ENCODE measurements around the gene PARD6A.

PARD6A gene

DNA sequence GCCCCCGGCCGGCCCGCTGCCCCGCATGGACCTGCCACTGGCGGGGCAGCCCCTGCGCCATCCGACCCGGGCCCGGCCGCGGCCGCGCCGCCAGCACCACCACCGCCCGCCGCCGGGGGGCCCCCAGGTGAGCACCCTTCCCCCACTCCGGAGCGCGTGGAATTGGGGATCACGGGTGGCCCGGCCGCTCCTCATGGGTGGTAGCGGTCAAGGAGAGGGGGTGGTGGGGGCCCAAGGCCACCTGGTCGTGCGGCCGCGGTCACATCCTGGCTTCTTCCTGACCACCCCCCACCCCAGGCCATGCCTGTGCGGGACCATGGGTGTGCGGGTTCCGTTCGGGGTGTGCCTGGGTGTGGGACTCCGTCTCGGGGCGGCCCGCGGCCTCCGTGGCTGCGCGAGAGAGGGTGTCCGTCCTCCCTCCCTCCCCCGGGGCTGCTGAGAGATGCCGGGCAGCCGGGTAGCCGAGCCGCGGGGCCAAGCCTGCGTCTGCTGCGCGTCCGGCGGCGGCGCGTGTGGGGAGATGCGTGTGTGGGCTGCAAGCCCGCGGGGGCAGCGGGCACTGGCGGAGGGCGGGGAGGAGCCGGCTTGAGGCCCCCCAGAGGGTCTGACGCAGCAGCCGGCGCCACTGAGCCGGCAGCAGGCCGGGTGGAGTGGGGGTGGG is 7.5 kb upstream of the PARD6A start:
- DNase-seq = peak; percentile 50

DNA sequence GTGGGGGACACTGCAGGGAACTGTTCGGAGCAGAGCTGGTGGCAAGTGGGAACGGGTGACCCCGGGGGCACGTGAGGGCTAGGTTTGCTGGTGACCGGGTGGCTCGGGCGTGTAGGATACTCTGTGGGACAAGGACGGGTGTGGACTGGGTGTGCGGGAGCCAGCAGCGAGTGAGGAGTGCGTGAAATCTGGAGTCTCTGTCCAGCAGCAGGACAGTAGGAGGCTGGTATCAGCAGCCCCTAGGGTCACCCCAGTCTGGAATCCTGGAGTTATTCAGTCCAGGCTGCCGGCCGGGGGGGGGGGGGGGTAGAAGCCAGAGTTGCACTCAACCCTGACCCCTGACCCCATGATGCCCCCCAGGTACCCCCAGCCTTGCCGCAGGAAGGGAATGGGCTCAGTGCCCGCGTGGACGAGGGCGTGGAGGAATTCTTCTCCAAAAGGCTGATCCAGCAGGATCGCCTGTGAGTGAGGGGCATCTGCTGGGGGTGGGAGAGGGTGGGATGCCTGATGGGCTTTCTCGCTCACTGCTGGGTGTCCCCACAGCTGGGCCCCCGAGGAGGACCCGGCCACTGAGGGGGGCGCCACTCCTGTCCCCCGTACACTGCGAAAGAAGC is 6.9 kb upstream of the PARD6A start:
- no peak for DNase-seq

DNA sequence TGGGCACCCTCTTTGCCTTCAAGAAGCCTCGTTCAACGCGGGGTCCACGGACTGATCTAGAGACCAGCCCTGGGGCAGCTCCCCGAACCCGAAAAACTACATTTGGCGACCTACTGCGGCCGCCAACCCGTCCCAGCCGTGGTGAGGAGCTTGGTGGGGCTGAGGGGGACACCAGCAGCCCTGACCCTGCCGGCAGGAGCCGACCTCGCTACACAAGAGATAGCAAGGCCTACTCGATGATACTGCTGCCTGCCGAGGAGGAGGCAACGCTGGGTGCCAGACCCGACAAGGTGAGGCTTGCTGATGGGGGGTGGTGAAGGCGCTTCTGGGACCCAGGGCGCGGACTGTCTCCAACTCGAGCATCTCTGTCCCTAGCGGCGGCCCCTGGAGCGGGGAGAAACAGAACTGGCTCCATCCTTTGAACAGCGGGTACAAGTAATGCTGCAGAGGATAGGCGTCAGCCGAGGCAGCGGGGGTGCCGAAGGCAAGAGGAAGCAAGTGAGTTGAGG is 6.3 kb upstream of the PARD6A start:
- DNase-seq = no peak

DNA sequence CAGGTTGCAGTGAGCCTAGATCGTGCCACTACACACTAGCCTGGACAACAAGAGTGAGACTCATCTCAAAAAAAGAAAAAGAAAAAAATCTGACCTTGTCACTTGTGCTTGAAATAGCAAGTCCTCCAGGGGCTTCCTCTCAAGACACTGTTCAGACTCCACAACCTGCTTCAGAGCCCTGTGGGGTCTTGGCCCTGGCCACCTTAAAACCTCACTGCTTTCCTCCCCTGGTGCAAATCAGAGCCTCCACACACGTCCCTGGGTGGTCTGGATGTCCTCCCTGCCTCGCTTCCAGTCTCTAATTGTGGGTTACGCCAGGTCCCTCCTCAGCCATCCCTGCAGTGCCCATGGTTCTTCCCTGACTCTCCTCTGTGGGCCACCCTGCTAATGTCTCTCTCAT is 5.4 kb upstream of the PARD6A start:
- DNase-seq = no peak

DNA sequence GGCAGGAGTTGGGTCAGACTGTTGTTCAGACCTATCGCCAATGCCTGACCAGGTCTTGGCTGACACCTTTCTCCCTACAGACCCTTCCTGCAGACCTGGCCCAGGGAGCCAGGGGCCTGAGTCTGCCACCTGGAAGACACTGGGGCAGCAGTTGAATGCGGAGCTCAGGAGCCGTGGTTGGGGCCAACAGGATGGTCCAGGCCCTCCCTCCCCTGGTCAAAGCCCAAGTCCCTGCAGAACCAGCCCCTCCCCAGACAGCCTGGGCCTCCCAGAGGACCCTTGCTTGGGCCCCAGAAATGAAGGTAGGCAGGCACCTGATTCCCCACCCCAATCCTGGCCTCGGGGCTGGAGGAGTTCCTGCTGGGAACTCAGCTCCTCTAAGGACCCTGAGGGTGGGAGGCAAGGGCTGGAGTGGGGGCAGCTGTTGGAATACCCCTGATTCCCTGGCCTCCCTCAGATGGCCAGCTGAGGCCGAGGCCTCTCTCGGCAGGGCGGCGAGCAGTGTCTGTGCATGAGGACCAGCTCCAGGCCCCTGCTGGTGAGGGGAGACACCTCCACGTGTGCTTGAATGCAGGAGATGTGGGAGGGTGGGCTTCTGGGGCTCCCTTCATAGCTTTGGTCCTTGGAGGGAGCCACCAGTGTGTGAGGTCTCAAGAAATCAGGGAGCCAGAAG is 4.3 kb upstream of the PARD6A start:
- DNase-seq = no peak

DNA sequence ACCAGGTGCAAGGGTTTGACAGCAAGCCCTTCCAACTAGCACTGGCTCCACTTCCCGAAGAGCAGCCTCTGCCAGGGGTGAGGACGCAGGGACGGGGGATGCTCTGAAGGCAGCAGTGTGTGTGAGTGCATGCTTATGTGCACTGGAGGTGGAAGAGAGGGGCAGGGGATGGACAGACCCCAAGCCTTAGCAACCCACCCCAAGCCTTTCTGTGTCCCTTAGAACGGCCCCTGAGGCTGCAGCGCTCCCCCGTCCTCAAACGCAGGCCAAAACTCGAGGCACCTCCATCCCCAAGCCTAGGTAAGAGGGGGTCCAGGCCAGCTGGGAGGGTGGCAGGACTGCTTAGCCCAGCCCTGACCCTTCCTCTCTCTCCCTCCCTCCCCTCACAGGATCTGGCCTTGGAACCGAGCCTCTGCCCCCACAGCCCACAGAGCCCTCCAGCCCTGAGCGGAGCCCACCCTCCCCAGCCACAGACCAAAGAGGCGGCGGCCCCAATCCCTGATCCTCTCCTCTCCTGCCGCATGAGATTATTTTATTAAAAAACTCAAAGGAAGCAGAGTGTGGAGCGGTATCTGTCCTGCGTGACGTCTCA is 3.6 kb upstream of the PARD6A start:
- DNase-seq = no peak

DNA sequence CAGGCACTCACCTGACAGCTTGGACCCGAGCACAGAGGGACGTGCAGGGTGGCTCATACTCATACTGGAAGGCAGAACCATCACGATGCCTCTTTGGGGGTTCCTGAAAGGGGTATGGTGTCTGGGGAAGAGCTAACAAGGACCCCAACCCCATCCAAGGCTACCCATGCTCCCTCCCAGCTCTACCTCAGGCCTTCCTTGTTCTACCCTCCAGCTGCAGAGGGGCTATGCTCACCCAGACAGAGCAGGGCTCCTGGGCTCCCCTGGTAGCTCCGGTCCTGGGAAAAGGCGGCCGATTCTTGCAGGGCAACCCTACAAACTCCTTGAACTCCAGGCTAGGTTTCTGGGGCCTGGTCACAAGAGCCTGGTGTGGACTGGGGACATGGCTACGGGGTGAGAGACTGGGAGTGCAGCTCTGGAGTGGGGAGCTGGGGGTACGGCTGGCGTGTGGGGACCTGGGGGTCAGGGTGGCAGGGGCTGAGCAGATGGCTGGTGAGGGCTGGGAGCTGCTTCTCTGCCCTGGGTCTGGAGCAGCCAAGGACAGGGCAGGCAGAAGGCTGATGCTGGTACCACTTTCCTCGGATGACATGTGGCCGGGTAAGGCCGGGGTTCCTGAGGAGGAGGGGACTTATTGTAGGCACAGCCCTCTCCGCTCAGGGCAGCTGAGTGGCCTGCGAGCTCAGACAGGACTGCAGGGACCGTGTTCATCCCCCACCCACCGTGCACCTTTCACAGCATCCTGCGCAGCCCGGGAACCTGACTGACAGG is 2.8 kb upstream of the PARD6A start:
- no peak for DNase-seq

DNA sequence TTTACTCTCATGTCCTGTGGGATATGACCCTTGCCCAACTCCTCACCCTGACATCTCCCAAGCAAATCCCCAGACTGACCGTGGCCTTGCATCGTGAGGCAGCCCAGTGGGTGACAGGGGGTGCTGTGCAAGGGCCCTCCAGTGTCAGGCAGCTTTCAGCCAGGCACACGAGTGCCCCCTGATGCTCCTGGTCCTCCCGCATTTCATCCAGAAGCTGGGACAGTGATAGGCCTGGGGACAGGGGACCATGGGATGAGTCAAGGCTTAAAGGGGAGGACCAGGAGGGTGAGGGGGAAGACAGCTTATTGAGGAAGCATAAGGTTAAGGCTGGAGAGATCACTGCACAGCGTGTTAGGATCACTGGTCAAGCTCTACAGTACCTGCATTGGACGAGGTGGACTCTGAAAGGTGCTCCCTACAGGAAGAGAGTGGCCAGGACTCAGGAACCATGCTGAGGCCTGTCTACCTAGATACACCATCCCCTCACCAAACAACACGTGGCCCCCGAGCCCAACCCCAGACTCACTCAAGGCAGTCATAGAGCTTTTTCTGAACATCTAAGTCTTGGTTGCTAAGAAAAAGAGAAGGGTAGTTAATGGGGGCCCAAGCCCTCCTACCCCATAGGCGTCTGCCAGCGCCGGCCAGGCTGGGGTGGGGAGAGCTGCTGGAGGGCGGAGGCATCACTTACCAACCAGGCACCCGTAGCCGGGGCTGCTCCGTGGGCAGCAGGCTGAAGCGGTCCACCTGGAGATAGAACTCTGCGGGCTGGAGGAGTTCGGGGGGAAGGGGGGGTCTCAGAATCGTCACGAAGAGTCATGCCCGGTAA is 1.7 kb upstream of the PARD6A start:
- no peak for DNase-seq

DNA sequence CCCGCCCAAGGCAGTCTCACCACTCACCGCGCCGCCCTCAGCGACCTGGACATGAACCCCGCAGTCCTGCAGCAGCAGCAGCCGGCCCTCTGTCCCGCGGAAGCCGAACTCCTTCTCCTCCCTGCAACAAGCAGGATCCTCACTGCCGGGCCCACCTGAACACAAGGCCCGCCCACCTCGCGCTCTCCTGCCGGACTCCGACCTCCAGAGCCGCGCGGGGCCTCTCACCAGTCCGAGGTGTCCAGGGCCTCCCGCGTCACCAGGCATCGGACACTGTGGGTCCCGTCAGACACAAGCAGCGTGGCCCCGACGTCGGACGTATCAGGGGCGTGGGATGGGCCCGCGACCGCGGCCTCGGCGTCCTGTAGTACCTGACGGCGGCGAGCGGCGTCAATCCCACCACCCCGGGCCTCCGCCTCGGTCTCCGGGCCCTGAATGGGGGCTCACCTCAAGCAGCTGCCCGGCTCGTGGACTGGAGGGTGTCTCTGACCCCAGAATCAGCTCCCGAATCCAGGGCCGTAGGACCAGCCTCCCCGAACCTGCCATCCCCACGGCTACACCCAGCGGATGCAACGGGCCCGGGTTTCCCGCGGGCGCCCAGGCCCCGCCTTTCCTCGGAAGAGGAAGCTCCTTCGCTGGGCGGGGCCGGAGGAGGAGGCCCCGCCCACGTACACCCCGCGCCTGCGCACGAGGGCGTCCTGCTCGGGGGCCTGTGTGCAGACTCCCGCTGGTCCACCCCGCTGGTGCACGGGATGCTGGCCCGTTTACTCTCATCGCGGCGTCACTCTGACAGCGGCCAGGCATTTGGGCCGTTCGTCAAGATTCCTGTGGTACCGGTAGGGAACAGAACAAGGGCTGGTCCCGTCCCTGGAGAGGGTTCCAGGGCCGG is 841 bp upstream of the PARD6A start, which contains the start of gene ACD:
Gene ACD, minus strand, starts transcription at position 586 of the 889 bp plus-strand sequence. Its CDS starts 40 bp downstream, at position 546.
- peak; percentile 94 for DNase-seq

DNA sequence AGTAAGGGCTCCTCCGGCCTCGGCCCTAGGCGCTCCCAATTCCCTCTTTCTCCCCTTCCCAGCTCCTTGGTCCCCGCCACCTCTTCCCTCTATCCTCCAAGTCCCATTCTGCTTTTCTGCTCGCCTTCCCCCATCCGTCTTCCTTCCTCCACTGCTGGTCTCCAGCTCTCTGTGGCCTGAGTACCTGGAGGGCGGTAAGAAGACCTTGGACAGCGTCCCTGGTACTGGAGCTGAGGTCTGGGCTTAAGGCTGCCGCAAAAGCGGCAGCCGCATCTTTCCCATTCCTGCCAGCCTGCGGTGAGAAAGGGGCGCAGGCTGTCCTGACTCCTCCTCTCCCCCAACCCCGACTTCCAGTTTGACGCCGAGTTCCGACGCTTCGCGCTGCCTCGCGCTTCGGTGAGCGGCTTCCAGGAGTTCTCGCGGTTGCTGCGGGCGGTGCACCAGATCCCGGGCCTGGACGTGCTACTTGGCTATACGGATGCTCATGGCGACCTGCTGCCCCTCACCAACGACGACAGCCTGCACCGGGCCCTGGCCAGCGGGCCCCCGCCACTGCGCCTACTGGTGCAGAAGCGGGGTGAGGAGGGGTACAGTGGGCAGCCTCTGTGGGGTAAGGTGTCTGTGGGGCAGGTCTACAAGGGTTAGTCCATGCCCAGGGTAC is 471 bp downstream of the PARD6A start:
- DNase-seq = peak; percentile 84

DNA sequence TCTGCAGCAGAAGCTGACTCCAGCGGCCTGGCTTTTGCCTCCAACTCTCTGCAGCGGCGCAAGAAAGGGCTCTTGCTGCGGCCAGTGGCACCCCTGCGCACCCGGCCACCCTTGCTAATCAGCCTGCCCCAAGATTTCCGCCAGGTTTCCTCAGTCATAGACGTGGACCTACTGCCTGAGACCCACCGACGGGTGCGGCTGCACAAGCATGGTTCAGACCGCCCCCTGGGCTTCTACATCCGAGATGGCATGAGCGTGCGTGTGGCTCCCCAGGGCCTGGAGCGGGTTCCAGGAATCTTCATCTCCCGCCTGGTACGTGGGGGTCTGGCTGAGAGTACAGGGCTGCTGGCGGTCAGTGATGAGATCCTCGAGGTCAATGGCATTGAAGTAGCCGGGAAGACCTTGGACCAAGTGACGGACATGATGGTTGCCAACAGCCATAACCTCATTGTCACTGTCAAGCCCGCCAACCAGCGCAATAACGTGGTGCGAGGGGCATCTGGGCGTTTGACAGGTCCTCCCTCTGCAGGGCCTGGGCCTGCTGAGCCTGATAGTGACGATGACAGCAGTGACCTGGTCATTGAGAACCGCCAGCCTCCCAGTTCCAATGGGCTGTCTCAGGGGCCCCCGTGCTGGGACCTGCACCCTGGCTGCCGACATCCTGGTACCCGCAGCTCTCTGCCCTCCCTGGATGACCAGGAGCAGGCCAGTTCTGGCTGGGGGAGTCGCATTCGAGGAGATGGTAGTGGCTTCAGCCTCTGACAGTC is 1.3 kb downstream of the PARD6A start:
- DNase-seq = no peak

DNA sequence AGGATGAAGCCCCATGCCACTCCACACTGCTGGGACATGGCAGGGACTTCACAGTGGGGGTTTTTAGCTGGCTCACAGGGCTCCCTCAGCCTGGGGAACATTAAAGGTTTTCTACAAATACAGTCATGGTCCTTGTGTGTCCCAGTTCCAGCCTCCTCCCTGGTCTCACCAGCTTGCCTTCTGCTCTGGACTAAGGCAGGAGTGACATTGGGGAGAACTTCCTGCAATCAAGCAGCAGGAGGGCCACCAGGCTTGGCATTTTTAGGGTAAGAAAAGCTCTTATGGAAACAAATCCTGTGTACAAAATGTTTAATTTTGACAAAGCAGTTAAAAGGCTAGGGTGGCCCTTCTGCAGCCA is 1.9 kb downstream of the PARD6A start:
- DNase-seq = no peak

DNA sequence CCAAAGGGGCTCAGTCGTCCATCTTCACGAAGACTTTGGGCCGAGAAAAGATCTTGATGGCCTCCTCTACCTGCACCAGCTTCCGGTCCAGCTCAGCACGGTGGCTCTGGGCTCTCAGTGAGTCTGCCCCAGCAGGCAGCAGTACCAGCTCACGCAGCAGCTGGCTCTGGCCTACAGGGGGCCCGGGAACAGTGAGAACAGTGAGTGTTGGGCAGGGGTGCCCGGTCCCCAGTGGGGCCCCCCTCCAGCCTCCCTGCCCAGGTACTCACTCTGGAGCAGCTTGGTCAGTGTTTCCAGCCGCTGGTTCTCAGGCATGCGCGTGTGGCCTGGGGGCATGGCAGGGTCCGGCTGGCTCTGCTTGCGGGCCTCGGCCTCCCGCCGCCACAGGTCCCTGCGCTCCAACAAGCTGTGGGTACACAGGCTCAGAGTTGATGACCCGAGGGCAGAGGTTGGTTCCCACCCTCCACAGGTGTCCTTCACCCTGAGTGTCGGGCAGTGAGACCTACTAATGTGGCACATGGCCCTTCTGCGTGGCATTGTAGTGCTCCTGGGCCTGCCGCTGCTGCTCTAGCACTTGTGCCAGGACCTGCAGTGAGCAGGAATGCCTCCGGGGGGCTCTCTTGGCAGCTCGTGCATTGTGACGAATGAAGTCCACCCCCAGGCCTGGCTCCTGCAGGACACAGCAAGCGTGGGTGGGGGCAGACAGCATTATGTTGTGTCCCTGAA is 2.6 kb downstream of the PARD6A start:
- no peak for DNase-seq

DNA sequence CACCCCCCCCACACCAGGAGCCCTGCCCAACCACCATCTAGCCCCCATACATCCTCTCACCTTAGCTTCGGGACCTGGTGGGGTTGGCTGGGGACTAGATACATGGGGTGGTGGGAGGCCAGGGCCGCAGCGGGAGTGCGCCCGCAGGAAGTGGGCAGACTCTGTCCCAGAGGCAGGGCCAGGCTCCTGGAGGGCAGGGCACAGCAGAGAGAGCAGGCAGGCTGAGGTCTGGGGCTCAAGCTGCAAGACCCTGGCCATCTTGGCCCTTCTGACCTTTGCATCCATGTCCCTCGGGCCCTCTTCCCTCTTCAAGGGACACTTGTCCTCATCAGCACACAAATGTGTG is 3.1 kb downstream of the PARD6A start:
- no peak for DNase-seq

DNA sequence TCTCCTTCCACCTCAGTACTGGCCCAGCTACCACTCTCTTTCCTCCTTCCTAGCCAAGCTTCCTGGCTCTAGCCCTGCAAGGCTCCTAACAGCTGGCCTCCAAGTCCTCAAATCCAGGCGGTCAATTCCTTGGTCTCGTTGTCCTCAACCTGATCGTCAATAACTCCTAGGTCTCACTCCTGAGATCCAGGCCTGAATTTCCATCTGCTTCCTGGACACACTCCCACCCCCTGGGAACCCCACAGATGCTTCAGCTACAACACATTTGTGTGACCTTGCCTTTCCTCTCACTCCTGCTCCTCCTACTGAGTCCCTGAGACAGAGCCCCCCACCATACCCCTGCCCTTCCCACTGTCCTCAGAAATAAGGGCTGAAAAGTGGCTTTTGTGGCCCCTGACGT is 3.5 kb downstream of the PARD6A start:
- no peak for DNase-seq

DNA sequence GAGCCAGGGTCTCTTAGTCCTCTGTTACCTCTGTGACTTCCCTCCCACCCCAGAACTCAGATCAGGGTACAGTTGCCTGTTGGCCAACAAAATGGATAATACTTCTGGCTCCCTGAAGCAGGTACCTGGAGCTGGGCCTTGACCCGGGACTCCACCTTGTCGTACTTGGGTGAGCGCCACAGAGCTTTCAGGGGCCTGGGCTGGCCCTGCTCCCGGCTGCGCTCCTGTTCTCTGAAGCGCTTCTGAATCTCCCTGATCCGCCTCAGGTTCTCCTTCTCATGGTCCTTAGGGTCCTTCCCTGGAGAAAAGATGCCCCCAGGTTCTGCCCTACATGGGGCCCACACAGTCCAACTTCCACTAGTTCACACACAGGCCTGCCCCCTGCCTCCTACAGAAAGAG is 4.1 kb downstream of the PARD6A start:
- no peak for DNase-seq

DNA sequence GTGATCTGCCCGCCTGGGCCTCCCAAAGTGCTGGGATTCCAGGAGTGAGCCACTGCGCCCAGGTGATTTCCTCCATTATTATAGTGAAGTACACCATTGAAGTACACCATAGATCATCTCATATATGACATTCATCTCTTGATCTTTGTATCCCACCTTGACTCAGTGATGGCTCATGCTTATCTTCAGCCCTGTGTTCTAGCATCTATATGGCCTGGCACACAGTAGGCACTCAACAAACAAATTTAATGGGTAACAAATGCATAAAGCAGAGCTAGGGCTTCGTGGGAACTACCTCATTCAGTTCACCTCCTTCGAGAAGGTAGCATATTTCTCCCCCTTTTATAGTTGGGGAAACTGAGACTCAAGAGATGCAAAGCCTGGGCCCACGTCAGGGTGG is 4.8 kb downstream of the PARD6A start:
- no peak for DNase-seq

DNA sequence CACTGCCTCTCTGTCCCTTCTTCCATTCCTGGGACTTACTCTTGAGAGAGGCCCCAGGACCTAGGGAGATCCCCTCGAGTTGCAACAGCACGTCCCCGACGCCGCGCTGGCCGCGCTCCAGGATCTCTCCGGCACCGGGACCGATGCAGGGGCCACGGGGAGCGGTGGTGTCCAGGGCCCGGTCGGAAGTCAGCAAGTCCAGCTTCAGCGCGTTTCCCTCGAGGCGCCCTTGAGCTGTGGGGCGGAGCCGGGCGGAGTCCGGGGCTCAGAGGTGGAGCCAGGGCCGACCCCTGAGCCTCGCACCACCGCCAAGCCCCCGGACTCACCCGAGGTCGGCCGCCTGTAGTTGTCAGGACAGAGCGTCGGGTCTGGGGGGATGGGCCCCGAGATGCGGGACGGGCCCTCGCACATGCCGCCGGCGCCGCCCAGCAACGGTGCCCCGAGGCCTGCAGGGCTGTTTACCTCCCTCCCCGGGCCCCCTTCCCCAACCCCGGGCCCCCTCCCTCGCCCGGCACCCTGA is 5.3 kb downstream of the PARD6A start:
- peak; percentile 76 for DNase-seq

All from right kidney (tissue), 1 donor.